Measurements from ENCODE around the gene RIOK1.

DNA sequence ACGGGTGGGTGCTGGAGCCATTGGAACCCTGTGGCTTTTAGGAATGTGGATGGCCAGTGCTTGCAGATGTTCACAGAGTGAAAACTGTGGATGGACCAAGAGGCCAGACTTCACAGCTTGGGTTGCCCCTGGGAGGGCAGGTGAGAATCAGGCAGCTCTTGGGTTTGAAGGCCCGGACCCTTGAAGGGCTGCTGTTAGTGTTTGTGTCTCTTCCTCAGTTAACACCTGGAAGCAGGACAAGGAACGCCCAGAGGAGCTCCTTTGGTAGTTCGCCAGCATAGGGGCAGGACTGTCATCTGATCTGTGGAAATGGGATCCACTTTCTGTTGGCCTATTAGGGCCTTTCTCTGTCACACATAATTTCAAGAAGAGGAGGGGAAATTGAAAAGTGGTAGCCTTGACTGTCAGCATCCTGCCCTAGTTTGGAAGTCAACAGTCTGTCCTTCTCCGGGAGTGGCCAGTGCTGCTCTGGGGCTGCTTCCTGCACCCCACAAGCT, 43.6 kb downstream of the RIOK1 start:
- TF ChIP-seq, protein P1, sequence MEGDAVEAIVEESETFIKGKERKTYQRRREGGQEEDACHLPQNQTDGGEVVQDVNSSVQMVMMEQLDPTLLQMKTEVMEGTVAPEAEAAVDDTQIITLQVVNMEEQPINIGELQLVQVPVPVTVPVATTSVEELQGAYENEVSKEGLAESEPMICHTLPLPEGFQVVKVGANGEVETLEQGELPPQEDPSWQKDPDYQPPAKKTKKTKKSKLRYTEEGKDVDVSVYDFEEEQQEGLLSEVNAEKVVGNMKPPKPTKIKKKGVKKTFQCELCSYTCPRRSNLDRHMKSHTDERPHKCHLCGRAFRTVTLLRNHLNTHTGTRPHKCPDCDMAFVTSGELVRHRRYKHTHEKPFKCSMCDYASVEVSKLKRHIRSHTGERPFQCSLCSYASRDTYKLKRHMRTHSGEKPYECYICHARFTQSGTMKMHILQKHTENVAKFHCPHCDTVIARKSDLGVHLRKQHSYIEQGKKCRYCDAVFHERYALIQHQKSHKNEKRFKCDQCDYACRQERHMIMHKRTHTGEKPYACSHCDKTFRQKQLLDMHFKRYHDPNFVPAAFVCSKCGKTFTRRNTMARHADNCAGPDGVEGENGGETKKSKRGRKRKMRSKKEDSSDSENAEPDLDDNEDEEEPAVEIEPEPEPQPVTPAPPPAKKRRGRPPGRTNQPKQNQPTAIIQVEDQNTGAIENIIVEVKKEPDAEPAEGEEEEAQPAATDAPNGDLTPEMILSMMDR (IDR thresholded peaks at IDR 0.05) = no peak
- TF ChIP-seq POLR2AphosphoS5 (IDR thresholded peaks at IDR 0.05; ENCODE audit: insufficient read depth in 1 of 2, low read depth in 1 of 2) = no peak
- no peak for TF ChIP-seq POLR2A (IDR thresholded peaks at IDR 0.05)

Measured in vagina (tissue), 2 donors.